Germinal center (tissue), 1 donor: ENCODE measurements around the gene GMDS.

Experiments
- DNase-seq: peaks from one replicate; pipeline ENCODE4 v3.0.0; 2012; ENCODE audit warnings: mixed read lengths, low spot score

Gene GMDS

DNA sequence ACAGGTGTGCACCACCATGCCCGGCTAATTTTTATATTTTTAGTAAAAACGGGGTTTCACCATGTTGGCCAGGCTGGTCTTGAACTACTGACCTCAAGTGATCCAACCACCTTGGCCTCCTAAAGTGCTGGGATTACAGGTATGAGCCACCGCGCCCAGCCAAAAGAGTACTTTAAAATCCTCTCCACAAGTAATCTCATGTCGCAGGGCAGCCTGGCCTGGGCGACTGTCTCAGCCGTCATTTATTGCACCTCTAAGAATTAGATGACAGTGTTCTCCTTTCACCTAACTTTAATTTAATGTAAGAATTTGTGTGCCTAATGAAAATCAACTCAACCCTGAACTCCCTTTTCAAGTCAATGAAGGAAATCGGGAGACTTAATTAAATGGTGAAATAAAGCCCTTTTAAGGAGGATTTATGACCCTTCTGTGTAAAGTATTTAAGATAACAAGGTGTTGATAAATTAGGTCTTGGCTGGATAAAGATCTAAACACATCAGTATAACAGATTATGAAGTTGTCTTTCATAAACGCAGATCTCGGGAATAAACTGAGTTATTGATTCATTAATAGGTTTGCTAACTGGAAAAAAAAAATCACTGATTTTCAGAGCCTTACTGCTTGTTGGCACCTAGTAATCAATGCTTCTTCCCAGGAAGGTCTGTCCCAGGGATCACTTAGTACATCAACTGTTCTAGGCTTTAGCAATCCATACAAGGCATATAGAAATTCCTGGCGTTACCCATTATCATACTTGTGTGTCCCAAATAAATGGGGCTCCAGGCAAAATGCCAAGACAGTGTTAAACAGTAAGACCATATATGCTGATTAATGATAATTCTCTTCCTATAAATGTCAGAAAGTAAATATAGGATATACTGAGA, 209.3 kb downstream of the GMDS start:
- no peak for DNase-seq

DNA sequence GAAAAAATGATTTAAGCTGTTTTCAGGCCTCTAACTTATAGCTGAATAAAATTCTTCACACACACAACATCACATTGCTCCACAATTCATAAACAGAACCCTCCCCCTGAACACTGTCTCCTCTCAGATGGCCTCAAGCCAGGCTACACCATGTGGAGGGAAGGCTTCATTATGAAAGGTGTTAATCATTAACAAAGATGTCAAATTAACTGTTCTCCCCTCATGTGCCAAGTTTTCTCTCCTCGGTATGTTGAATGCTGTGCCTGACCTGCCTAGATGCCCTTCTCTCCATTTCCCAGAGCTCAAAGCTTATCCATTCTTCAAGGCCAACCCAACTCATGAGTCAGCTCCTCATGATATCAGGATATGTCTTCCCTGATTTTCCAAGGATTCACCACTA, 210.4 kb downstream of the GMDS start:
- no peak for DNase-seq

DNA sequence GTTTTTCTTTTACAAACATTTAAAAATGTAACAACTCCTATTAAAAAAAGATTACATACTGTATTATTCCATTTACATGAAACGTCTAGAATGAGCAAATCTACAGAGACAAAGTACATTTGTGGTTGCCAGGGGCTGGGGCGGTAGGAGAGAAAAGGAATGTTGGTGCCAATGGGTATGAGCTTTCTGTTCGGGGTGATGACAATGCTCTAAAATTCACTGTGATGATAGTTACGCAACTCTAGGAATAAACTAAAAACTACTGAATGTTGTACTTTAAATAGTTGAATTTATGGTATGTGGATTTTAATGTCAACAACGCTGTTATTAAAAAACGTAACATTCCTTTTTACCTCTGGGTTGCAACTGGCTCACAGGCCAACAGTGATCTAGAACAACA, 211.1 kb downstream of the GMDS start:
- no peak for DNase-seq

DNA sequence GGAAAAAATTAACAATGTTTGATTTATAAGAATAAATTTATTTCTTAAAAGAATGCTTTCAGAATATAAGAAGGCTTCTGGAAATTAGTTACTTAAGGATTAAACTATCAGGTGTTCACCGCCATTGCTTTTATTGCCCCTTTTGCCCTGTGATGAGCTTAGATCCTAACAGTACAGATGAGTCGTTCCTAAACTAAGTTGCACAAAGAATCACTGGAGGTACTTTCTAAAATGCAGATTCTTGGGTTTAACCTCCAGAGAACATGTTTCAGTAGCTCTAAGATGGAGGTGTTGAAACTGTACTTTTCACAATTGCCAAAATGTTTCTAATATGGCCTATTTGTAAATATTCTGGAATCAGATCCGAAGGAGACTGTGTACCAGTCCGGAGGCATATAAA, 211.9 kb downstream of the GMDS start:
- DNase-seq, result no peak

DNA sequence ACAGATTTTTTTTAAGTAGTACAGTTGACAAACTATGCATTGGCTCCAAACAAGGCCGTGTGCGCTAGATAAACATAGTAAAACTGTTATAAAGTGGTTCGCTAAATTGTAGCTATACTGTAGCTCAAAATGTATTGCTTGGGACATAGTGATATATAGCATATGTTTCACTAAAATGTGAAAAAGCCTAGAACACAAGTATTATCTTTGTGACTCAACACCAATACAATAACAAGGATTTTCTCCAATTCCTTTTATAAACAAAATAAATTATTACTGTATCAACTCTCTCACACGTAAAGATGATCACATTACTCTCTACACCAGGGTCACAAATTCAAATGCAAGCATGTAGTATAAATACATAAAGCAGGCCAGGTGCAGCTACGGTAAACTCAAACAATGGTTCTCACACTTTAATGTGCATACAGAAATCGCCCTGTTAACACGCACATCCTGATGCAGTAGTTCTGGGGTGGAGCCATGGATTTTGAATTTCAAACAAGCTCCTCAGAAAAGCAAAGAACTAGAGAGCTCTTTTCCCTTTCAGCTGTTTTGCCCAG, 214.6 kb downstream of the GMDS start:
- DNase-seq, result no peak

DNA sequence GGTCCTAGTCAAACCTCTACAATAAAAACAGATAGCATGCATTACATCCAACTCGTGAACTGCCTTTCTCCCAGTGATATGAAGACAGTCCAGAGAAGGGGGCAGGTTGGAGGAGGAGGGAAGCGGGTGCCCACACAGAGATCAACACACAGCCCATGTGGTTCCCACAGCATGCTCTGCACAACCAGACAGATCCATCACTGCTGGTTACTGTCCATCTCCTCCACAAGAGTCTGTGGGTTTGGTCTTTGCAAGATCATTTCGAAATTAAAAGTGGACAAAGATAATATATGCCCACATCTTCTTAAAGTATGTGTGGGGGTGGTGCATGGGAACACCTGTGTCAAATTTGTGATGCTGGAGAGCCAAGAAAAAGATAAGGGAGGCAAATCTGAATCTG, 215.5 kb downstream of the GMDS start:
- no peak for DNase-seq

DNA sequence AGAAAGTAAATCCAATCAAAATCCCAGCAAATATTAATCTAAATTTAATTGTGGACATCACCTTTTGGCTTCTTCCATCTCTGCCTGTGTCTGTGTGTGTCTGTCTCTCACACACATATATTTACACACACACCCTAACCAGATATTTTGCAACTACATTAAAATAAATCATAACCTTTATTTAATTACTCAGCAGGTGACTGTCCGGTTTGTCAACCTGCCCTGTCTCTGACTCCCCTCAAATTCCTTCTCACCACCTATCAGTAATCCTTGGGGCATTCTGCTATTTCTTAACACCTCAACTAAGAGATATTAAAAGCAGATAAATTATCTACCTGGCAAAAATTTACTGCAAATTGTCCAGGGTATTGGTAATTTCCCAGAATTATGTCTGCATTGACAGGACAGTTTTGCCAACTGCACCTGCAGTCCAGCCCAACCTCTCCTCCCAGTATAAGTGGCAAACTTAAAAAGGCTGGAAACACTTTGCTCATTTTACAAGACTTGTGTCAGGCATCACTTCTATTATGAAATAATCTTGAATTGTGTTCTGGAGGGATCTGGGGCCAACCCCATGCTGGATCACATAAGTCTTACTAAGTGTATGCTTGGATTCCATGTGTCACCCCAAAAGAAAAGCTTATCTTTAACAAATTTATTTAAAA, 216.1 kb downstream of the GMDS start:
- no peak for DNase-seq

DNA sequence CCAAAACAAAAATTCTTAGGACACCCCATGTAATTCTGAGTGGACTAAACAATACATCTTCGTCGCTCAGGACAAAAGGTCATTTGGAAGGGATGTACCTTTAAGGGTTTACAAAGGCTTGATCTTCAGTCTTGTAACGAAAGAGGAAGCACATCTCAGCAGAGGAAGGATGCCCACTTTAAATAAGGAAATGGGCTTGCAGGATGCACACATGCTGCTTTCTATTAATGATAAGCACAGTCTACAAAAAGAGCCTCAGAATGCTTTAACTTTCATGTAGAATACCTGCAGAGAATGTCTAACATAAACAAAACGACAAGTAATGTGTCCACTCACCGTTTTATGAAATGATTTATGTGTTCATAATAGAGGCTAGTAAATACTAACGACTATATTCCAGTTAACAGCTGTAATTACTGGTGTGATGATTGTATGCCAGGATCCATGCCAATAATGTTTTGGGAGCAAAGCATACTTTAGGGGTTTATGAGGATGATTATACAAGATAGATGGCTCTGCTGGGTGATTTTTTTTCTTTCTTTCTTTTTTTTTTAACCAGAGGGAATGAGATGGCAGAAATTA, 216.9 kb downstream of the GMDS start:
- peak; percentile 47 for DNase-seq

DNA sequence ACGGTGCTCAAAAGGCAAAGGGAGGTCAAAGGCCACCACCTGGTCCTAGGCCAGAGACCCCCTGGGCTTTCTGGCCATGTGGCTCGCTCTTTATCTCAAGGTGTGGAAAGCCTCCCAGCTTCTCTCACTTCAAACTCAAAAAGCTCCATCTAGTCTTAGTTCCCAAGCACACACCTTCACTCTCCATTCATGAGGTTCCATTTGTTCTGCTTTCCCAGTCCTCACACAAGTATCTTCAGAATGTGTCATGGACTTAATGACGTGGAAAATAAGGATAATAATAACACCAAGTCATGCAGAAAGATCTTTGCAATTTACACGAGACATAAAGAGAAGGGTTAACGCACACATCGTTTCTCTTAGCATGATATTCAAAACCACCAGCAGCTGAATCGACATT, 219.3 kb downstream of the GMDS start:
- DNase-seq, result no peak

DNA sequence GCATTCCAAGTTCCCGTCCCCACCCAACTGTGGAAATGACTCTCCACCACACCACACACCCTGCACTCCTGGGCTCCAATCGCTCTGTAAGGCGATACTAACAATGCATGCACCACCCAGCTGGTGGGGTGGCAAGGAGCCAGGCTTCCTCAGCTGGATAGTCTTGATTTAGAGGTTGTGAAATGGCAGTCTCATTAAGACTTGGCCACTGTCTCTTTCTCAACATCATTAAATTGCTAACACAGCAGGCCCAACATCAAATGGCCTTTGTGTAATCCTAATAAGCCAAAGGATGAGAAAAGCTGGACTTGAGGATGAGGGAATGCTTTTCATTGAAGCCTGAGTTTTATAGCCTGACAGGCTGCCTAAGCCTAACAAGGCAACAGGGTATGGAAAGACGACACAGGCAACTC, 223.7 kb downstream of the GMDS start:
- DNase-seq, result no peak

DNA sequence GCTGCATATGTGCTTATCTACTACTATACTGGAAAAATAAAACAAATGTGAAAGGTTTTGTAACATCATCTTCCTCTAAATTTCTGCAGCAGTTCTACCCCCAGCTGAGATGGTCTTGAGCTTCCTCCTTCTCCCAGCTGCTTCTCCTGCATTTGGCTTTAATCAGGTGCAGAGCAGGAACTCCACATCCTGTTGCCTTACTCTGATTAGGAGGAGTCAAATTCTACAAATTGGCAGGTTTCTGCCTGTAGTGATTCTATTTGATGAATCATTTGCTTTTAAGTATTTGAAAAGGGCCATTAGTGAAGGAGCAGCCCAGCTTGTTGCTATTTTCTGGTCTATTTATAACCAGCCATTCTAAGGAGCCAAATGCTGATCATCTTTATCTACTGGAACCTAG, 224.5 kb downstream of the GMDS start:
- DNase-seq, result no peak

DNA sequence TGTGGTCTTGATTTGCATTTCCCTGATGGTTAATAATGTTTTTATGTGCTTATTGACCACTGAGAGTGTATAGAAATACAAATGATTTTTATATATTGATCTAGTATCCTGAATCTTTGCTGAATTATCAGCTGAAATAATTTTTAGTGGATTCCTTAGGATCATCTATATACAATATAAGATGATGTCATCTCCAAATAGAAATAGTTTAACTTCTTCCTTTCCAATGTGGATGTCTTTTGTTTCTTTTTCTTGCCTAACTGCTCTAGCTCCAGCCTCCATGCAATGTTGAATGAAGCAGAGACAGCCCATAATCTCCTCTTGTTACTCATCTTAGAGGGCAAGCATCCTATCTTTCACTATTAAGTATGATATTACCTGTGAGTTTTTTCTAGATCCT, 226.4 kb downstream of the GMDS start:
- DNase-seq, result no peak

DNA sequence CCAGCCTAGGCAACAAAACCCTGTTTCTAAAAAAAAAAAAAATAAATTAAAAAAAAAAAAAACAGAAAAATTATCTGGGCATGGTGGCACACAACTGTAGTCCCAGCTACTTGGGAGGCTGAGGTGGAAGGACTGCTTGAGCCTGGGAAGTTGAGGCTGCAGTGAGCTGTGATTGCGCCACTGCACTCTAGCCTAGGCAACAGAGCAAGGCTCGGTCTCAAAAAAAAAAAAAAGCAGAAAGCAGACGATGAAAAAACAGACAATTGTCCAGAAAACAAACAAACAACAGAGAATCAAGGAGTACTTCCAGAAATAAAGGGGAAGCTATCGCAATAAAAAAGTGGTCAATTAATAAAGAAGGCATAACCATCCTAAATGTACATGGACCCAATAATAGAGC, 229.4 kb downstream of the GMDS start:
- DNase-seq, result no peak

DNA sequence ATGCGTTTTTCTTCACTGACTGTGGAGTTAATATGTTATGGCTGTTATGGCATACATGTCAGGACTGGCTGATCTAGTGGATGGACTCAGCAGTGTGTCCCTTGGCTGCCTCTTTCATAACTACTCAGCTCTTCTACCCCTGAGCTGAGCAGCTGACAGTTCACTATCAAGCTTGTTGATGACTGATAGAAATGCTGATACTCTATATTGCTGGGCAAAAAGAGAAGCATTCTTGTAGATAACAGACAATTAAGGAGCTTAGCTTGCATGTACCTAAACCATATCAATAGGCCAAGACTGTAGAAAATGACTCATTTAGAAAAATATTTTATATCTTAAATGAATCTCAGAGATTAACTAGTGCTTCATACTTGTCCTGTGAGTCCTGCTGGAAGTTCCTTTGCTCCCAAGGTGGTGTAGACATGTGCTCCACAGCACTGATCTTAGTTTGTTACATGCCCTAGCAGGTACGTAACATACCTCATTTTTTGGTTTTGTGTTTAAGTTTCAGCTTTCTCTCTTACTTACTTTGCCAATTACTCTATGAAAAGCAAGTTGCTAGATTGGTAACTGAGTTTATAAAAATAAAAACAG, 236.9 kb downstream of the GMDS start:
- DNase-seq, result no peak

DNA sequence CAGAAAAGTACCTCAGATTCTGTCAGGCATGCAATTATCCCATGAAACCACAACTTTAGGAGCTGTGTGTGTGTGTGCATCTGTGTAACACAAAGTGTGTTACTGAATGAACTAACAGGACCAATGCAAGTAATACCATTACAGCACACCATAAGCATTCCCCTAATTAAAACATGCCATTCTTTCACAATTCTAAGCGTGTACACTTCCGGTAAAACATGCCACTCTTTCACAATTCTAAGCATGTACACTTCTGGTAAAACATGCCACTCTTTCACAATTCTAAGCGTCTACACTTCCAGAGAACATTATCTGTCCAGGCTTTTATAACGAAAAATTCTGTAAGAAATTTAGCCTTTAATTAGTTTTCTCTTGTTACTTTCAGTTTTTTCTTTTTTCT, 238.2 kb downstream of the GMDS start:
- DNase-seq, result no peak

DNA sequence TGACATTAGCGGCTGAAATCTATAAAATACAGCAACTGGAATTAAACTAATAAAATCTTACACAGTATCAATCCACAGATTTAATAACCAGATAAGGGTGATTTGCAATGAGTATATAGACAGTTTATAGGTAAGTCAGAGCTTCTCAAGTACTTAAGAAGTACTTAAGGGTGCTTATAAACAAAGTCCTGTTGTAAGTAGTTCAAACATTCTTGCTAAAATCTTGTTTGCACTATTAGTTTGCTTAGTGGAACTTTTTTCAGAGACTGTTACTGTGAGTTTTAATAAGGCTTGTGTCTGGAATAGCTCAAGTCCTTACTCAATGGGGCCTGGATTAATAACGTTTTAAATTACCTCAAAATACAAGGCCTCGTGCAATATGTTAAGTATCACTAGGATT, 240.5 kb downstream of the GMDS start:
- no peak for DNase-seq

DNA sequence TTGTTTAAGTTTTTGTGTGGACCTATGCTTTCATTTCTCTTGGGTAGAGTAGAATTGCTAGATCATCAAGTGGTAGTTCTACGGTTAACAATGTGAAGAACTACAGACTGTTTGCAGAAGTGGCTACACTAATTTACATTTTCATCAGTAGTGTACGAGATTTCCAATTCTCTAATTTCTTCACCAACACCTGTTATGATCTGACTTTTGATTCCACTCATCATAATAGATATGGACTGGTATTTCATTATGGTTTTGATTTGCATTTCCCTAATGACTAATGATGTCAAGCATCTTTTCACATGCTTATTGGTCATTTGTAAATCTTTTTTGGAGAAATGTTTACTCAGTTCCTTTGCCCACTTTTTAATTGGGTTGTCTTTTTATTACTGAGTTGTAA, 244.4 kb downstream of the GMDS start:
- no peak for DNase-seq

DNA sequence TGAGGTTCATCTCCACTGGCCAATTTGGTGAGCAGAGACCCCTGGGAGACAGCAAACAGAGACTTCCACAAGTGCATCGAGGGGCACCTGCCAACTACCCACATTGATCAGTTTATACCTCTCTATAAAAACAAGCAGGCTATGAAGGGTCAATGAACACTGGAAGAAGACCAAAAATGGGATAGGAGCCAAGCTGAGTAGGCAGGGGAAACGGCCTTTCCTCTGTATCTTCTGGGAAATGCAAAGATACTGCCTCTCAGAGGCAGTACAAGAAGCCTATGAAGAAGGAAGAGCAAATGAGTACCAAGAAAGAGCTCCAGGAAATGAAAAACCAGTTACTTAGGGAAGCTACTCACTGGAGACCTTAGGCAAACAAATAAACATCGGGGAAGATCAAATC, 247.7 kb downstream of the GMDS start:
- no peak for DNase-seq

DNA sequence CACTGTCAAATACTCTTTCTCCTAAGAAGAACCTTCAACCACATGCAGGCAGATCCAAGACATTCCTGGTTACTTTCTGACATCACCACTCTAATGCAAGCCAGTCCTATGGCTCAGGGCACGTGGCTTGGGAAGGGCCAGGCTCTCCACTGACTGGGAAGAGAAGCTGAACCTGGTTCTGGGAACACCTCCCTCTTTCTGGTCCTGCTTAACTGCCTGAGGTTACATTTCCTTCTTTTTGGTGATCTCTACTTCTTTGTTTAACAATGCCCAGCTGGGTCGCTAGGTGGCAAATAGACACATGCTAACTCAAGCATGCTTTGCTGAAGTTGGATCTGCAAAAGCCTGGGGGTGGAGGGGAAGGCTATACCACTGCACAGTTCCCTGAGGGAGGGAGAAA, 249.8 kb downstream of the GMDS start:
- DNase-seq, result no peak

DNA sequence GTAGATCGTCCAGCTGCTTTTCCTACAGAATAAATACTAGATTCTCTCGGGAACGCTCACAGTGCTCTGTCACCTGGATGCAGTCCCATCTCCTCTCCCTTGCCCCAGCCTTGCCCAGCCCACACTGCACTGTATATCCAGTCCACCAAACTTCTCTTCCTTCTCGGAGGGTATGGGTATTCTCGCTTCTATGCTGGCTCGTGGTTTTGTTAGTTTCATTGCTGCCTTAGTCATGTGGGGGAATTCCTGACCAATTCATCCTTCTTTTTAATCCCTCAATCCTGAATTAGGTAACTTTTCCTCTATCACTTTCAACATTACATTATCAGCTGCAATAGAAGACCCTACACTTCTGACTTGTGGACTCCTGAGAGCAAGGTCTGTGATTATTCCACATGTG, 252.4 kb downstream of the GMDS start:
- no peak for DNase-seq

DNA sequence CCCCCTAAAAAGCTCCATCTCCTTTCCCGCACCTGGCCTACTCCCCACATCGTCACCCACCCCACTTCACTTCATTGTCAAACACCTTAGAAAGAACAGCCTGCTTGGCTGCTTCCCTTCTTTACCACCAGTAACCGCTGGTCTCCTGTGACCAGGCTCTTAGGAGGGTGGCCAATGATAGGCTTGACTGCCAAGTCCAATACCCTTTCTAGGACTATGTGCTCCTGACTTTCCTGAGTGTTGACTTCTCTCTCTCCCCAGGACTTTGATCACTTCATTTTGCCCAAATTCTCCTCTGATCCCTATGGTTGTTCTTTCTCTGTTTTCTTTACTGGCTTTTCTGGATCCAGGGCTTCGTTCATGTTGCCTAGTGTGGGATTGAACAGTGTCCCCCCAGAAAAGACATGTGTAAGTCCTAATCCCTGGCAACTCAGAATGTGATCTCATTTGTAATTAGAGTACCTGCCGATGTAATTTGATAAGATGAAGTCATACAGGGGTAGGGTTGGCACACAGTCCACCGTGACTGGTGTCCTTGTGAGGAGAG, 254.0 kb downstream of the GMDS start:
- no peak for DNase-seq

DNA sequence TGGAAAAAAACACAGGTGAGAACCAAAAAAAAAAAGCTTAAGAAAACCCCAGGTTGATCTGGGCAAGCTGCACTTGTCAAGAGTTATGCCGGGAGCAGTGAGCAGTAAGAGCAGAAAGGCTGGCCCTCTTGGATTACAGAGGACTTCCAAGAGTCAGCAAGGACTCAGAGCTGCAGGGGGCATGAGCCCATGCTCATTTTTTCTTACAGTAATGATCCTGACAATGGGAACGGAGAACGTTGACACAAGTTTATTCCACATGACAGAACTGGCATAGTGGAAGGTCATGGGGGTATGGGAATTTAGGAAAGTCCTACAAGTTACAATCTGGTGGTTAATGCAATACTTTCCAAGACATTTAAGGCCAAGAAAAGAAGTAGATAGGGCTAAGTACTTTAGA, 256.6 kb downstream of the GMDS start:
- no peak for DNase-seq
